HG03135 (cell line): Measurements from ENCODE around the gene GAREM2.

Experiments used
- ATAC-seq: cut with Tn5 transposase; IDR thresholded peaks from one replicate; pipeline ENCODE4 v1.9.1; 2021; ENCODE audit warnings: mild to moderate bottlenecking, moderate library complexity; ENCODE audit not compliant: unreplicated experiment

Gene GAREM2

DNA sequence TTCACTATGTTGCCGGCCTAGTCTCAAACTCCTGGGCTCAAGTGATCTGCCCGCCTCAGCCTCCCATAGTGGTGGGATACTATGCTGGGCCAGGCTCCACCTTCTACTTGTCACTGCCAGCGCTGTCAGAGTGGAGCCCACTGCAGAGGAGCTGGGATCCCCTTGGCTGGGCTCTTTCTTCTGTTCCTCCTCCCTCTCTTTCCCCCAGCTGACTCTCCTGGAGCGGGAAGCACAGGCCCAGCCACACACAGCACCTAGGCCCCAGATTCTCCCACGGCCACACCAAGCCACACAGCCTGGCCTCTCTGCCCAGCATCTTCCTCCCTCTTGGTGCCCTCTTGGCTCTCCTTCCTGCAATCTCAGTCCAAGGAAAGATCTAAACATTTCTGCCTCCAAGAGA, 3.7 kb upstream of the GAREM2 start:
- no peak for ATAC-seq

DNA sequence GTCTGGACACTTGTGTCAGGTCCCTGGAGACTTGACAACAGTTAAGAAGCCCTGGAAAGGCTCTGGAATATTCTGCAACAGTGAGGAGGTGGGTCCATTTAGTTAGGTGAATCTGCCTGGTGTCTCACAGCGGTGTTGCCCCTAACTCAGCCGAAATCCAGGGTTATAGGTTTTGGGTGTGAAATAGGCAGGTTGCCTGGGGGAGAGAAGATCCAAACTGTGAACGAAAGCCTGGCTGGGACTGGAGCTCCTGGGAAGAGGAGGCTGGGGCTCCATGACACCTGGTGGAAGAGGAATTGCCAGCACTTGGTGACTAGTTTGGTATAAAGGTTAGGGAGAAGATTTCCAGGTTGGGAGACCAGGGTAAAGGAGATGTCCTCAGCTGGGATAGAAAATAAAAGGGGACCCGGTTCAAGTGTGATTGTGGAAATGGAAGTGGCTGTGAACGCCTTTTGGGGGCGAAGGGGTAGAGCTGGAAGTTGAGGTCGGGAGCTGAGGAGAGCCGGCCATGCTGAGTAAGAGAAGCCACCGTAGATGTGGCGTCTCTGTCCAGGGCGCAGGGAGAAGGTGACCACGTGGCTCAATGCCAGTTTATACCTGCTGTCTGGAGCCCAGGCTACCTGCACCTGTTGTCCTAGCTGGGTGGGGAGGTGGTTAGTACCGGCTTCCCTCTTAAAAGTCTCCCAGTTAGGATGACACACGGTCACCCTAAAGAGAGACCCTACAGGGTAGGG, 3.0 kb upstream of the GAREM2 start:
- ATAC-seq: no peak

DNA sequence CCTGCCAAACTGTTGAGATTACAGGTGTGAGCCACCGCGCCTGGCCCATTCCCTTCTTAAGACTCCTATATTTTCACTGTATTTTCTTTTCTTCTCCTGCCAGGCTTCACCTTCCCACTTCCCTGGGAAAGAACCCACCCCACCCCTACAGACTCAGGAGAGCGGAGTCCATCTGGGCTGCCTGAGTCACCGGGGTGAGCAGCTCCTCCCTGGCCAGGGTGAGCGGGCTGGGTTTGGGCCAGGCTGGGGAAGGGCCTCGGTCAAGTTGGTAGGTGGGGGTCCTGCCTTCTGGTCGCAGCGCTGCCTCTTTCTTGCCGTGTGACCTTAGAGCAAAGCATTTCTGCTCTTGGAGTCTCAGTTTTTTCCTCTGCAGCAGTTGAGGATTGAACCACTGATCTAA, 2.1 kb upstream of the GAREM2 start:
- no peak for ATAC-seq

- ATAC-seq: no peak
Observed at GRCh38 chr2:26172189-26172870, 558 bp upstream of the GAREM2 start.

GRCh38 chr2:26173776-26174482, 1.0 kb downstream of the GAREM2 start:
- no peak for ATAC-seq

GRCh38 chr2:26174691-26175465, 2.0 kb downstream of the GAREM2 start:
- ATAC-seq: no peak

DNA sequence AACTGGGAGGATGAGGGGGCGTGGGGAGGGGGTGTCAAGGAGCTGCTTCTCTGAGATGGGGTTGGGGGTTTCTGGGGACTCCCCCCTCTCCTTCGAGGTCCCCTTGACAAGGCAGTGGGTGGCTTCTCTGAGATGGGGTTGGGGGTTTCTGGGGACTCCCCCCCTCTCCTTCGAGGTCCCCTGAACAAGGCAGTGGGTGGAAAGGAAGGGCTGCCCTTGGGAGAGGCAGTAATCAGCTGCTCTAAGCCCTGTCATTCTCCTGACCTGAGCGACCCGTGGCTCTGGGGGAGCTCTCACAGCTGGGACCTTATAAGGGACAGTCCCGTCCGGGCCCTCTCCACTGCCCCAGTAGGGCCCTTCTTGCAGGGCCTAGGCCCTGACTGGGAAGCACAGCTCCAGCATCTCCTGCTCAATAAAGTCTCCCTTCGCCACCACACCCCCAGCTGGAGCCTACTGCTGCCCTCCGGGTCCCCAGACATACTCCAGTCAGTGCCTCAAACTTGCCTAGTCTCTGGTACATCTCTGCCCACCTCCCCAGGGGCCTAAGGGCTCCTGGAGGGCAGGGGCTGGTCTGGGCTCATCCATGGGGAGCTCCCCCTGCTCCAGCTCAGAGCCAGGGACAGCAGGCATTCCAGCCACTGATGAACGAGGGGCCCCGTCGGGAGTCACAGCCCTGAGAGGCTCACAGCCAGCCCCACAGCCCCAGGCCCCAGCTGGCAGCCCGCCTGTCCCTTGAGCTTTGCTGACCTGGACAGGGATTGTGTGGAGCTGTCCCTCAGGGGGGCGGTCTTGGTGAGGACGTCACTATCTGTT, 2.8 kb downstream of the GAREM2 start:
- no peak for ATAC-seq

DNA sequence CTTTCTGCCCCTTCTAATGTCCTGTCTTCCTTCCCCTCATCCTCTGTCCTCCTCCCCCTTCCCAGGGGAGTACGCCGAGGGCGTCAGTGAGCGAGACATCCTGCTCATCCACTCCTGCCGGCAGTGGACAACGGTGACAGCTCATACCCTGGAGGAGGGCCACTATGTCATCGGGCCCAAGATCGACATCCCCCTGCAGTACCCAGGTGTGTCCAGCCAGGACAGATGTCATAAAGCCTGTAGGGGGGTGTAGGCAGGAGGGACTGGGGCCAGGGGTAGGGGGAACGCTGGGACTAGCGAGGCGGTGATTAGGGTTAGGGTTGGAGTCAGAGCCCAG, 3.4 kb downstream of the GAREM2 start:
- ATAC-seq: no peak

GRCh38 chr2:26177122-26177521, 4.2 kb downstream of the GAREM2 start:
- no peak for ATAC-seq

GRCh38 chr2:26178246-26178645, 5.4 kb downstream of the GAREM2 start:
- ATAC-seq: no peak

GRCh38 chr2:26178746-26179436, 6.0 kb downstream of the GAREM2 start:
- ATAC-seq: no peak

- no peak for ATAC-seq
Observed at GRCh38 chr2:26179446-26179913, 6.6 kb downstream of the GAREM2 start.

DNA sequence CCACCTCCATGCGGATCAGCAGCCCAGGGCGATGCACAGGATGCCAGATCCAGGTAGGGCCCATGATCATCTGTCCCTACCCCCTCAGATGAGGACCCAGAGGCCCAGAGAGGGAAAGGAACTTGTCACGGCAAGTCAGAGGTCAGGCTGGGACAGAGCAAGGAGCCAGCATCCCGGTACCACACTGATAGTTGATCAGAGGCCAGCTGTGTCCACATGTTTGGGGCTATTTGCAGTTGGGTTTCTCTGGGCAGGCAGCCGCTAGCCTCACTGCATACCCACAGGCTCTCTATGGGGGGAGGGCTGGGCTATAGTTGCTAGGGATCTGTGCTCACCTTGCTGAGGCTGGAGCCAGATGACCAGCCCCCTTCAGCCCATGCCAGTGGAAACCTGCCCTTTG, 9.6 kb downstream of the GAREM2 start:
- no peak for ATAC-seq

DNA sequence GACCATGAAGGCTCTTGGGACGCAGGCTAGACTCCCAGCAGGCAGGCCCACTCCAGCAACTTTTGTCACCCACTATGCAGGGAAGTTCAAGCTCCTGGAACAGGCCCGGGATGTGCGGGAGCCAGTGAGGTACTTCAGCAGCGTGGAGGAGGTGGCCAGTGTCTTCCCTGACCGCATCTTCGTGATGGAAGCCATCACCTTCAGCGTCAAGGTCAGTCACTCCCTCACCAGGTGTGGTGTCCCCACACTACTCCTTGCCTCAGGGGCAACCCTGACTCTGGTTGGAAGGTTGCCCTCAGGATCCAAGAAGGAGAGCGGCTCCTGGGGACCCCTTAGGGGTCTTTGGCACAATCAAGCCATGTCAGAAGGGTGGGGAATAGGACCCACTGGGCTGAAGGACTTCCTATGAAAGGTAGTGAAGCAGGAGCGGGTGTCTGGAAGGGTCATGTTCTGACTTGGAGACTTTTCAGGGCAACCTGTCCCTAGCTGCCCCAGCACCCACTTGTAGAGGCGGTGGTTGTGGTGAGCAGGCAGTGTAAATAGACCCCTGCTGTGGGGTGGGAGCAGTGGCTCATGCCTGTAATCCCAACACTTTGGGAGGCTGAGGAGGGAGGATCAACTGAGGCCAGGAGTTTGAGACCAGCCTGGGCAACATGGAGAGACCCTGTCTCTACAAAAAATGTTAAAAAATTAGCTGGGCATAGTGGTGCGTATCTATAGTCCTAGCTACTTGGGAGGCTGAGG, 10.2 kb downstream of the GAREM2 start:
- no peak for ATAC-seq

DNA sequence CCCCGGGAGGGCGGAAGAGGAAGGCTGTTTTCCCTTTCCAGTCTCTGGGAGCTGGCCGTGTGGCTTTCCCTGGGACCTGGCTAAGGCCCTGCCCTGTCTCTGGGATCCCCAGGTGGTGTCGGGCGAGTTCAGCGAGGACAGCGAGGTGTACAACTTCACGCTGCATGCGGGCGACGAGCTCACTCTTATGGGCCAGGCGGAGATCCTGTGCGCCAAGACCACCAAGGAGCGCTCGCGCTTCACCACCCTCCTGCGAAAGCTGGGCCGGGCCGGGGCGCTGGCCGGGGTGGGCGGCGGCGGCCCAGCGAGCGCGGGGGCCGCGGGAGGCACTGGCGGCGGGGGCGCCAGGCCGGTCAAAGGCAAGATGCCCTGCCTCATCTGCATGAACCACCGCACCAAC, 11.2 kb downstream of the GAREM2 start:
- no peak for ATAC-seq

GRCh38 chr2:26184555-26185303, 11.8 kb downstream of the GAREM2 start:
- ATAC-seq: peak; percentile 81

GRCh38 chr2:26185304-26185928, 12.5 kb downstream of the GAREM2 start:
- ATAC-seq: no peak
